A549 (cell line): ENCODE measurements around the gene TMEM207. TPM values are rescaled to one million over a fixed set of nuclear protein-coding genes. Genes with fewer than 3 reads are reported as not detected.

Experiments
- ATAC-seq, 2 experiments: fragments of 200-7000 bp in 1 of 2; fragments of >200 bp in 1 of 2; cut with Nextera tagmentation in 1 of 2; cut with Tn5 transposase in 1 of 2; 3 replicates each; pipeline versions ENCODE4 v1.8.0 to v1.9.1; 2018 to 2020; ENCODE audit warnings: mild to moderate bottlenecking in 1 of 2, moderate library complexity in 1 of 2
- CTCF ChIA-PET: fragments of 300-600 bp; sonication (Branson Sonifier 250); formaldehyde crosslinking; extraction: SDS; loops from one replicate; lab custom pipeline; 2021; ENCODE audit warnings: antibody characterized with exemption, inconsistent platforms; lab: Yijun Ruan, JAX
- POLR2A ChIA-PET: fragments of 350-600 bp; formaldehyde crosslinking; extraction: SDS; loops from one replicate; lab custom pipeline; 2021; ENCODE audit warnings: antibody characterized with exemption, inconsistent platforms; lab: Yijun Ruan, JAX
- DNase-seq, 2 experiments: peaks; one replicate each; pipeline versions ENCODE4 v3.0.0 to v3.0.0-alpha.2; 2011 to 2016; ENCODE audit warnings: low read depth in 1 of 2, low spot score in 1 of 2
- FAIRE-seq: peaks from 2 replicates; lab custom pipeline; 2011; peaks lifted over from hg19 to GRCh38; lab: Jason Lieb, UNC
- H3K27ac ChIP-seq, 2 experiments: fragments of >200 bp; sonication (Bioruptor Twin); formaldehyde crosslinking; 3 replicates each; pipeline ENCODE4 v1.5.1; 2016 to 2017
- H3K4me1 ChIP-seq: fragments of >200 bp; sonication (Bioruptor Twin); formaldehyde crosslinking; 3 replicates; pipeline ENCODE4 v1.6.1; 2016
- H3K4me2 ChIP-seq: fragments of >200 bp; sonication (Bioruptor Twin); formaldehyde crosslinking; 3 replicates; pipeline ENCODE4 v1.6.1; 2016
- H3K4me3 ChIP-seq: fragments of >200 bp; sonication (Bioruptor Twin); formaldehyde crosslinking; 3 replicates; pipeline ENCODE4 v1.5.1; 2016
- H3K9me3 ChIP-seq: fragments of >200 bp; sonication (Bioruptor Twin); formaldehyde crosslinking; 3 replicates; pipeline ENCODE4 v1.6.1; 2016
- BHLHE40 ChIP-seq: IDR thresholded peaks from 2 replicates; pipeline ENCODE4 v1.6.1; 2012; ENCODE audit warnings: low read depth, low read length, inconsistent platforms
- EHF ChIP-seq: fragments of 250-450 bp; sonication (Bioruptor Pico); IDR thresholded peaks from 2 replicates; pipeline ENCODE4 v1.5.0; 2020; ENCODE audit warnings: mild to moderate bottlenecking
- FOSB ChIP-seq: fragments of 250-450 bp; sonication (Bioruptor Pico); IDR thresholded peaks from 2 replicates; pipeline ENCODE4 v1.5.0; 2020; ENCODE audit warnings: mild to moderate bottlenecking, moderate library complexity
- FOSL2 ChIP-seq, 2 experiments: fragments of 450-650 bp in 1 of 2; fragments of >200 bp in 1 of 2; sonication (Bioruptor Twin) in 1 of 2; formaldehyde crosslinking; IDR thresholded peaks; 2 replicates each; pipeline versions ENCODE4 v1.5.0 to v1.6.1; 2016 to 2020; ENCODE audit warnings: mild to moderate bottlenecking in 1 of 2, moderate library complexity in 1 of 2
- JUN ChIP-seq, 2 experiments: fragments of >200 bp; sonication (Bioruptor Twin); formaldehyde crosslinking; IDR thresholded peaks; 2 replicates in 1 of 2; 3 replicates in 1 of 2; pipeline ENCODE4 v1.6.1; 2016 to 2017
- KDM1A ChIP-seq: fragments of 200-600 bp; sonication (generic); IDR thresholded peaks from 2 replicates; pipeline ENCODE4 v1.6.1; 2016; ENCODE audit warnings: low read depth, mild to moderate bottlenecking
- MAZ ChIP-seq: fragments of 150-350 bp; IDR thresholded peaks from 2 replicates; pipeline ENCODE4 v1.6.1; 2014; ENCODE audit warnings: antibody characterized with exemption, low read depth, low read length, borderline replicate concordance
- MYC ChIP-seq: IDR thresholded peaks from 2 replicates; pipeline ENCODE4 v1.6.1; 2012; ENCODE audit warnings: mild to moderate bottlenecking, inconsistent platforms, low read length, improper control_type of control experiment, borderline replicate concordance
- NFE2L2 ChIP-seq: fragments of 150-350 bp; conservative IDR thresholded peaks from 2 replicates; pipeline ENCODE4 v1.6.1; 2014; ENCODE audit warnings: low read length
- NPAS2 ChIP-seq: fragments of 250-450 bp; sonication (Bioruptor Pico); IDR thresholded peaks from 2 replicates; pipeline ENCODE4 v1.8.0; 2022; ENCODE audit warnings: mild to moderate bottlenecking, moderate library complexity, borderline replicate concordance
- RAD21 ChIP-seq, 2 experiments: fragments of >200 bp in 1 of 2; sonication (Bioruptor Twin) in 1 of 2; formaldehyde crosslinking in 1 of 2; IDR thresholded peaks in 1 of 2; conservative IDR thresholded peaks in 1 of 2; 2 replicates in 1 of 2; 3 replicates in 1 of 2; pipeline ENCODE4 v1.6.1; 2012 to 2018; ENCODE audit warnings: inconsistent platforms in 1 of 2
- RFX5 ChIP-seq: fragments of 450-650 bp; IDR thresholded peaks from 2 replicates; pipeline ENCODE4 v1.7.1; 2014; ENCODE audit warnings: antibody characterized with exemption, mild to moderate bottlenecking, moderate library complexity
- SREBF2 ChIP-seq: fragments of 450-650 bp; IDR thresholded peaks from 2 replicates; pipeline ENCODE4 v1.6.1; 2014; ENCODE audit warnings: mild to moderate bottlenecking, moderate library complexity
- WGBS: methylation state at CpG from one replicate; pipeline ENCODE4 v1.1.6; 2017; ENCODE audit errors: missing lambda C conversion rate; 5-methylcytosine and 5-hydroxymethylcytosine counted together
- polyA plus RNA-seq, 4 experiments: library from polyadenylated mRNA; depleted of rRNA in 3 of 4; stranded (reverse); fragments of >200 nt; fragmentation: RNase III in 1 of 4; extraction: RNeasy Plus Mini Kit Qiagen cat#74134 plus additional on column Dnase treatment in 1 of 4; gene quantifications; 2 replicates in 3 of 4; 3 replicates in 1 of 4; pipeline ENCODE4 v1.2.3, GENCODE V29; 2011 to 2017
- TF ChIP-seq, protein P1 (sequence below): fragments of 200-600 bp; sonication (generic); IDR thresholded peaks from 2 replicates; pipeline ENCODE4 v1.6.1; 2016; ENCODE audit warnings: antibody characterized with exemption, mild to moderate bottlenecking, moderate library complexity
- TF ChIP-seq, protein P2 (sequence below): fragments of 250-450 bp; sonication (Bioruptor Pico); IDR thresholded peaks from 2 replicates; pipeline ENCODE4 v1.5.0; 2021; ENCODE audit warnings: mild to moderate bottlenecking, moderate library complexity, borderline replicate concordance
- TF ChIP-seq, protein P3 (sequence below): fragments of 250-450 bp; sonication (Bioruptor Pico); IDR thresholded peaks from 2 replicates; pipeline ENCODE4 v1.5.0; 2020; ENCODE audit warnings: low read depth, mild to moderate bottlenecking, moderate library complexity
- TF ChIP-seq, protein P4 (sequence below): fragments of 450-650 bp; IDR thresholded peaks from 2 replicates; pipeline ENCODE4 v1.6.1; 2014; ENCODE audit warnings: antibody characterized with exemption
- TF ChIP-seq, protein P5 (sequence below): IDR thresholded peaks from 2 replicates; pipeline ENCODE4 v1.6.1; 2012
- TF ChIP-seq, protein P6 (sequence below): fragments of >200 bp; sonication (Bioruptor Twin); formaldehyde crosslinking; IDR thresholded peaks from 3 replicates; pipeline ENCODE4 v1.6.1; 2016

Gene TMEM207
- polyA plus RNA-seq, 2 of the 4 experiments (the other 2 are of a cell fraction), result not detected

DNA sequence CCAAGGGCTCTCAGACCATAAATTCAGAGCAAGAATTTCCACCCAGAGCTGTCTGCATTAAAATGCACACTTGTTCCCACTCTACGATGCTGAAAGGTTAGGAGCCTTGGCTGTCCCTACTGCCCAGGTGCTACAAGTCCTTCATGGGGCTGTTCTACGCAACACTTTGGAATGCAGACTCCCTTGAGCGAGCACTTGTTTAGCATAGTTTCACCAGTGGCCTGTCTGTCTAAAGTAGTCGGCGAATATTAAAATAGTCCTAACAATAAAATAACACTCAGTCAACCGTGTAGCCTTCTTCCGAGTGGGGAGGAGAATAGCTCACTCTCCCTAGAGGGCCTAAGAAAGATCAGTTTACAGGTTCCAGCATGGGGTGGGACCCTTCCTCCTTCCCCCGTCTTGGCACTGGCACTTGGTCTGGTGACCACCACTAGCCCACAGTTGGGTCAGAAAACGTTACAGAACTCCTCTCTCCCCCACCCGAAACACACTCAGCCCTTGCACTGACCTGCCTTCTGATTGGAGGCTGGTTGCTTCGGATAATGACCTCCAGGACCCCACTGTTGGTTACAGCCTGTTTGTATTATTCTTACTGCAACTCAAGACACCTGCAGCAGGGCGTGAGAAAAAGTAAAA, 62.0 kb downstream of the TMEM207 start, which contains the start of gene CLDN16:
CLDN16 (plus strand) TSS at position 586 of the 636 bp plus-strand sequence. CDS start 167 bp downstream, outside the sequence.
- DNase-seq (no peak), FAIRE-seq (no peak), ATAC-seq (no peak)
- H3K9me3 ChIP-seq, result no peaks in the 10 kb centered on the region
- no peak for TF ChIP-seq RFX5
- no peak for TF ChIP-seq MAZ
- TF ChIP-seq, protein P1, sequence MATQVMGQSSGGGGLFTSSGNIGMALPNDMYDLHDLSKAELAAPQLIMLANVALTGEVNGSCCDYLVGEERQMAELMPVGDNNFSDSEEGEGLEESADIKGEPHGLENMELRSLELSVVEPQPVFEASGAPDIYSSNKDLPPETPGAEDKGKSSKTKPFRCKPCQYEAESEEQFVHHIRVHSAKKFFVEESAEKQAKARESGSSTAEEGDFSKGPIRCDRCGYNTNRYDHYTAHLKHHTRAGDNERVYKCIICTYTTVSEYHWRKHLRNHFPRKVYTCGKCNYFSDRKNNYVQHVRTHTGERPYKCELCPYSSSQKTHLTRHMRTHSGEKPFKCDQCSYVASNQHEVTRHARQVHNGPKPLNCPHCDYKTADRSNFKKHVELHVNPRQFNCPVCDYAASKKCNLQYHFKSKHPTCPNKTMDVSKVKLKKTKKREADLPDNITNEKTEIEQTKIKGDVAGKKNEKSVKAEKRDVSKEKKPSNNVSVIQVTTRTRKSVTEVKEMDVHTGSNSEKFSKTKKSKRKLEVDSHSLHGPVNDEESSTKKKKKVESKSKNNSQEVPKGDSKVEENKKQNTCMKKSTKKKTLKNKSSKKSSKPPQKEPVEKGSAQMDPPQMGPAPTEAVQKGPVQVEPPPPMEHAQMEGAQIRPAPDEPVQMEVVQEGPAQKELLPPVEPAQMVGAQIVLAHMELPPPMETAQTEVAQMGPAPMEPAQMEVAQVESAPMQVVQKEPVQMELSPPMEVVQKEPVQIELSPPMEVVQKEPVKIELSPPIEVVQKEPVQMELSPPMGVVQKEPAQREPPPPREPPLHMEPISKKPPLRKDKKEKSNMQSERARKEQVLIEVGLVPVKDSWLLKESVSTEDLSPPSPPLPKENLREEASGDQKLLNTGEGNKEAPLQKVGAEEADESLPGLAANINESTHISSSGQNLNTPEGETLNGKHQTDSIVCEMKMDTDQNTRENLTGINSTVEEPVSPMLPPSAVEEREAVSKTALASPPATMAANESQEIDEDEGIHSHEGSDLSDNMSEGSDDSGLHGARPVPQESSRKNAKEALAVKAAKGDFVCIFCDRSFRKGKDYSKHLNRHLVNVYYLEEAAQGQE, result no peak
- no peak for TF ChIP-seq EHF (CRISPR knock-in tag)
- no peak for TF ChIP-seq NPAS2 (CRISPR knock-in tag)
- TF ChIP-seq, protein P2, sequence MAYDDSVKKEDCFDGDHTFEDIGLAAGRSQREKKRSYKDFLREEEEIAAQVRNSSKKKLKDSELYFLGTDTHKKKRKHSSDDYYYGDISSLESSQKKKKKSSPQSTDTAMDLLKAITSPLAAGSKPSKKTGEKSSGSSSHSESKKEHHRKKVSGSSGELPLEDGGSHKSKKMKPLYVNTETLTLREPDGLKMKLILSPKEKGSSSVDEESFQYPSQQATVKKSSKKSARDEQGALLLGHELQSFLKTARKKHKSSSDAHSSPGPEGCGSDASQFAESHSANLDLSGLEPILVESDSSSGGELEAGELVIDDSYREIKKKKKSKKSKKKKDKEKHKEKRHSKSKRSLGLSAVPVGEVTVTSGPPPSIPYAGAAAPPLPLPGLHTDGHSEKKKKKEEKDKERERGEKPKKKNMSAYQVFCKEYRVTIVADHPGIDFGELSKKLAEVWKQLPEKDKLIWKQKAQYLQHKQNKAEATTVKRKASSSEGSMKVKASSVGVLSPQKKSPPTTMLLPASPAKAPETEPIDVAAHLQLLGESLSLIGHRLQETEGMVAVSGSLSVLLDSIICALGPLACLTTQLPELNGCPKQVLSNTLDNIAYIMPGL (CRISPR knock-in tag), result no peak
- TF ChIP-seq BHLHE40, result no peak
- no peak for TF ChIP-seq MYC
- no peak for TF ChIP-seq RAD21 (conservative IDR thresholded peaks at IDR 0.05 in 1 of 2, IDR thresholded peaks at IDR 0.05 in 1 of 2)
- TF ChIP-seq NFE2L2, result no peak
- TF ChIP-seq FOSB (CRISPR knock-in tag), result no peak
- TF ChIP-seq, protein P3, sequence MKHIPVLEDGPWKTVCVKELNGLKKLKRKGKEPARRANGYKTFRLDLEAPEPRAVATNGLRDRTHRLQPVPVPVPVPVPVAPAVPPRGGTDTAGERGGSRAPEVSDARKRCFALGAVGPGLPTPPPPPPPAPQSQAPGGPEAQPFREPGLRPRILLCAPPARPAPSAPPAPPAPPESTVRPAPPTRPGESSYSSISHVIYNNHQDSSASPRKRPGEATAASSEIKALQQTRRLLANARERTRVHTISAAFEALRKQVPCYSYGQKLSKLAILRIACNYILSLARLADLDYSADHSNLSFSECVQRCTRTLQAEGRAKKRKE (CRISPR knock-in tag), result no peak
- TF ChIP-seq FOSL2 (IDR thresholded peaks at IDR 0.05), result no peak
- TF ChIP-seq FOSL2 (CRISPR knock-in tag; IDR thresholded peaks at IDR 0.05), result no peak
- TF ChIP-seq, protein P4, sequence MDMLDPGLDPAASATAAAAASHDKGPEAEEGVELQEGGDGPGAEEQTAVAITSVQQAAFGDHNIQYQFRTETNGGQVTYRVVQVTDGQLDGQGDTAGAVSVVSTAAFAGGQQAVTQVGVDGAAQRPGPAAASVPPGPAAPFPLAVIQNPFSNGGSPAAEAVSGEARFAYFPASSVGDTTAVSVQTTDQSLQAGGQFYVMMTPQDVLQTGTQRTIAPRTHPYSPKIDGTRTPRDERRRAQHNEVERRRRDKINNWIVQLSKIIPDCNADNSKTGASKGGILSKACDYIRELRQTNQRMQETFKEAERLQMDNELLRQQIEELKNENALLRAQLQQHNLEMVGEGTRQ, result no peak
- TF ChIP-seq, protein P5, sequence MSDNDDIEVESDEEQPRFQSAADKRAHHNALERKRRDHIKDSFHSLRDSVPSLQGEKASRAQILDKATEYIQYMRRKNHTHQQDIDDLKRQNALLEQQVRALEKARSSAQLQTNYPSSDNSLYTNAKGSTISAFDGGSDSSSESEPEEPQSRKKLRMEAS, result no peak
- TF ChIP-seq, protein P6, sequence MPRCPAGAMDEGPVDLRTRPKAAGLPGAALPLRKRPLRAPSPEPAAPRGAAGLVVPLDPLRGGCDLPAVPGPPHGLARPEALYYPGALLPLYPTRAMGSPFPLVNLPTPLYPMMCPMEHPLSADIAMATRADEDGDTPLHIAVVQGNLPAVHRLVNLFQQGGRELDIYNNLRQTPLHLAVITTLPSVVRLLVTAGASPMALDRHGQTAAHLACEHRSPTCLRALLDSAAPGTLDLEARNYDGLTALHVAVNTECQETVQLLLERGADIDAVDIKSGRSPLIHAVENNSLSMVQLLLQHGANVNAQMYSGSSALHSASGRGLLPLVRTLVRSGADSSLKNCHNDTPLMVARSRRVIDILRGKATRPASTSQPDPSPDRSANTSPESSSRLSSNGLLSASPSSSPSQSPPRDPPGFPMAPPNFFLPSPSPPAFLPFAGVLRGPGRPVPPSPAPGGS, result no peak
- no peak for TF ChIP-seq SREBF2
- no peak for TF ChIP-seq JUN (IDR thresholded peaks at IDR 0.05)
- no peak for TF ChIP-seq KDM1A
- peak within 1 kb of the TSS; percentile 70; the same call in 2 of the 3 replicates for H3K4me2 ChIP-seq
- peak within 1 kb of the TSS; percentile 82 to 96 for H3K27ac ChIP-seq
- peaks cover 36% of the 10 kb centered on the region for H3K4me1 ChIP-seq
- H3K4me3 ChIP-seq, result no peak within 1 kb of the TSS
- 88% methylated on average over 10 of the region's 12 CpGs for WGBS
- CTCF ChIA-PET, result interaction anchor here (1.7 kb wide), 2 partner anchors 65 to 426 kb away, joined by 3 read pairs; partner anchors contain the start of gene CLDN1
- POLR2A ChIA-PET, result no interaction called here
